Endodermal cell (in vitro differentiated cells): Measurements from ENCODE around the gene SRGN. TPM values are rescaled to one million over a fixed set of nuclear protein-coding genes. Genes with fewer than 3 reads are reported as not detected.
A peak's percentile ranks its signal among the peaks of the same experiment; 100 is the strongest.

Experiments
- DNase-seq: peaks from one replicate; pipeline ENCODE4 v3.0.0-alpha.2; 2017
- H3K27ac ChIP-seq: 2 replicates; pipeline ENCODE4 v1.5.1; 2013; ENCODE audit warnings: mild to moderate bottlenecking, low read depth, low read length, moderate library complexity
- H3K27me3 ChIP-seq: 2 replicates; pipeline ENCODE4 v1.6.1; 2013; ENCODE audit warnings: mild to moderate bottlenecking, low read length, moderate library complexity; ENCODE audit not compliant: insufficient read depth, control insufficient read depth, poor library complexity, severe bottlenecking
- H3K36me3 ChIP-seq: 2 replicates; pipeline ENCODE4 v1.7.0; 2013; ENCODE audit warnings: mild to moderate bottlenecking, low read length, moderate library complexity; ENCODE audit not compliant: control insufficient read depth, insufficient read depth
- H3K4me1 ChIP-seq: one replicate; pipeline ENCODE4 v1.7.0; 2013; ENCODE audit warnings: low read length; ENCODE audit not compliant: control insufficient read depth, insufficient read depth
- H3K4me3 ChIP-seq: 2 replicates; pipeline ENCODE4 v1.5.1; 2013; ENCODE audit warnings: mild to moderate bottlenecking, low read length, moderate library complexity
- H3K9ac ChIP-seq: 2 replicates; pipeline ENCODE4 v1.6.1; 2013; ENCODE audit warnings: mild to moderate bottlenecking, low read length, moderate library complexity; ENCODE audit not compliant: poor library complexity, severe bottlenecking; ENCODE audit errors: extremely low read depth
- H3K9me3 ChIP-seq: 2 replicates; pipeline ENCODE4 v1.6.1; 2013; ENCODE audit warnings: mild to moderate bottlenecking, low read length, moderate library complexity; ENCODE audit not compliant: control insufficient read depth
- H3K27ac Mint-ChIP-seq: 2 replicates; pipeline ENCODE4 v1.8.0; 2020; ENCODE audit warnings: mixed read lengths
- H3K27me3 Mint-ChIP-seq: 2 replicates; pipeline ENCODE4 v1.8.0; 2021; ENCODE audit warnings: mild to moderate bottlenecking, mixed read lengths; ENCODE audit not compliant: insufficient read depth
- H3K36me3 Mint-ChIP-seq: 2 replicates; pipeline ENCODE4 v1.8.0; 2020; ENCODE audit warnings: low read depth, mixed read lengths
- H3K4me1 Mint-ChIP-seq: 2 replicates; pipeline ENCODE4 v1.8.0; 2020; ENCODE audit warnings: mixed read lengths
- H3K4me3 Mint-ChIP-seq: 2 replicates; pipeline ENCODE4 v1.8.0; 2020; ENCODE audit warnings: mild to moderate bottlenecking, moderate library complexity, mixed read lengths
- H3K9me3 Mint-ChIP-seq: 2 replicates; pipeline ENCODE4 v1.8.0; 2020; ENCODE audit warnings: mild to moderate bottlenecking, mixed read lengths
- CTCF ChIP-seq: fragments of 200-600 bp; sonication (generic); conservative IDR thresholded peaks from 2 replicates; pipeline ENCODE4 v1.5.0; 2021; ENCODE audit warnings: antibody characterized with exemption, mild to moderate bottlenecking
- WGBS, 2 experiments: methylation state at CpG; one replicate each; pipeline versions ENCODE4 v1.1.5 to v1.1.7; 2013; ENCODE audit warnings: missing lambda C conversion rate in 2 of 2, mixed read lengths in 1 of 2; ENCODE audit not compliant: insufficient coverage in 1 of 2, insufficient read length in 1 of 2; 5-methylcytosine and 5-hydroxymethylcytosine counted together
- total RNA-seq, 2 donors: library from RNA; stranded (reverse); fragmentation: NEBNext Ultra II Directional in 1 of 2; extraction: Animal tissue kit (Norgen Biotek cat#: 25700) in 1 of 2; gene quantifications; 2 replicates in 1 of 2; 3 replicates in 1 of 2; pipeline ENCODE4 v1.2.1, GENCODE V29; 2021

The SRGN gene
- total RNA-seq, 2 donors from 2014 or later, result not detected

DNA sequence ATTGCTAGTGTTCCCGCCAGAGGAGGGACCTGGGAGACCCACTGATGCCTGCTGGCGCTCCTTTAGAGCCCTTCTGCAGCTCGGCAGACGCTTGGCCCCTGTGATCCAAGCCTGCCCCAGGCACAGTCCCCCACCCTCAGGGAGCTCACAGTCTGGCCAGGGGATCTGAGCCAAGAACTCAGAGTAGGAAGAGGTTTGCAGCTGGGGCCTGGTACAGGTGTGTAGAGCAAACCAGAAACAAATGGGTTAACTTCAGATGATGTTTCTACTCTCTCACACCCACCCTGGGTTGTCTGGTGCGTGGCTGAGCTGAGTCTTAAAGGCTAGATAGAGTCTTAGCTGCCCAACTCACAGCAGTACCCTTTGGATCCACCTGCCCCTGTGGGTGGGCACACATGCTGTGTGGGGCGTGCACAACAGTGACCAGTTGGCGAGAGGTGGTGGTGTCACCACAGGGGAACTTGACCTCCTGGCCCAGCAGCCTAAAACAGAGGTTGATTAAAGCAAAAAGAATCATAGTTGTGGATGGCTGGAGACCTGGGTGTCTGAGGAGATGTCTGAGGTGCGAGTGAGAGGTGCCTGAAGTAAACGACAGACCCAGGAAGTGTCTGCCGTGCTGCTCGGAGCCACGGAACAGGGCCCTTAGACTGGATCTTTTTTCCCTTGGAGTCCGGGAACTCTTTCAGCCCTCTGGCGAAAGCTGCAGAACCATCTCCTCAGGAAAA lies 31.2 kb upstream of the SRGN start:
- no peak for TF ChIP-seq CTCF
- H3K27ac Mint-ChIP-seq, result no peak overlapping the region
- Histone ChIP-seq H3K9me3 (no peaks in the 10 kb centered on the region), H3K4me3 (no peak overlapping the region), H3K9ac (no peak overlapping the region), H3K4me1 (no peaks in the 10 kb centered on the region), H3K27ac (no peak overlapping the region), H3K36me3 (no peaks in the 10 kb centered on the region), H3K27me3 (no peaks in the 10 kb centered on the region)
- no peaks in the 10 kb centered on the region for H3K36me3 Mint-ChIP-seq
- H3K27me3 Mint-ChIP-seq, result no peaks in the 10 kb centered on the region
- H3K4me3 Mint-ChIP-seq, result no peak overlapping the region
- no peak for DNase-seq
- 86 to 93% methylated on average over 8 to 14 of the region's 14 CpGs for WGBS, 2 experiments
- H3K9me3 Mint-ChIP-seq, result no peaks in the 10 kb centered on the region
- peaks cover 10% of the 10 kb centered on the region for H3K4me1 Mint-ChIP-seq

GRCh38 chr10:69057261-69057950 lies 30.5 kb upstream of the SRGN start:
- DNase-seq, result peak; percentile 54
- 80 to 95% methylated on average over 3 to 14 of the region's 14 CpGs for WGBS, 2 experiments

DNA sequence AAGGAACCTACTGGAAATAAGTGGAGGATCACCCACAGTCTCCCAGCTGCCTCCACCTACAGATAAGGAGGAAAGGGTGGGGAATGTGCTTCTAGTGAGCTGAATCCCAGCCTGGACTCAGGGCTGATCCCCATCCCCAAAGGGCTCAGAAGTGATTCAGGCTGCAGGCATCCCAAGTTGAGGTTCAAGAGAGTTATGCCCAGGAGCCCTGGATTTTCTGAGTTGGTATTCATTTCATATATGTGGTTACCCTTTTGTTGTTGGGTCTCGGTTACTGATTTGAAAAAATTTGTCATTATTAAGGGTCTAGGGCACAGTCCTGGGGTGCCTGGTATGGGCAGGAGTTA lies 30.0 kb upstream of the SRGN start:
- no peak for TF ChIP-seq CTCF
- H3K36me3 Mint-ChIP-seq, result no peaks in the 10 kb centered on the region
- Histone ChIP-seq H3K27ac (no peak overlapping the region), H3K36me3 (no peaks in the 10 kb centered on the region), H3K27me3 (peaks cover 4% of the 10 kb centered on the region), H3K9ac (no peak overlapping the region), H3K4me1 (no peaks in the 10 kb centered on the region), H3K9me3 (no peaks in the 10 kb centered on the region), H3K4me3 (no peak overlapping the region)
- H3K4me3 Mint-ChIP-seq, result no peak overlapping the region
- peaks cover 10% of the 10 kb centered on the region for H3K4me1 Mint-ChIP-seq
- DNase-seq, result no peak
- peaks cover 1% of the 10 kb centered on the region for H3K27me3 Mint-ChIP-seq
- H3K9me3 Mint-ChIP-seq, result no peaks in the 10 kb centered on the region
- 0% methylated on average over 1 of the region's 1 CpG for WGBS, 2 experiments
- no peak overlapping the region for H3K27ac Mint-ChIP-seq

More at GRCh38 chr10:69057261-69057950, 30.5 kb upstream of the SRGN start:
- H3K27me3 Mint-ChIP-seq, result no peaks in the 10 kb centered on the region
- H3K4me3 Mint-ChIP-seq, result no peak overlapping the region
- no peak overlapping the region for H3K4me3 ChIP-seq
- no peak overlapping the region for H3K27ac ChIP-seq
- TF ChIP-seq CTCF, result no peak
- H3K27ac Mint-ChIP-seq, result no peak overlapping the region
- no peaks in the 10 kb centered on the region for H3K9me3 Mint-ChIP-seq
- H3K9ac ChIP-seq, result no peak overlapping the region
- H3K36me3 ChIP-seq, result no peaks in the 10 kb centered on the region
- H3K4me1 ChIP-seq, result no peaks in the 10 kb centered on the region
- no peaks in the 10 kb centered on the region for H3K36me3 Mint-ChIP-seq
- no peaks in the 10 kb centered on the region for H3K9me3 ChIP-seq
- H3K27me3 ChIP-seq, result no peaks in the 10 kb centered on the region
- peaks cover 10% of the 10 kb centered on the region for H3K4me1 Mint-ChIP-seq
